Heart right ventricle (tissue), 16 donors: Measurements from ENCODE around the gene PBXIP1. TPM values are rescaled to one million over a fixed set of nuclear protein-coding genes. Genes with fewer than 3 reads are reported as not detected.

Experiments used
- ATAC-seq, 8 donors: fragments of 200-7000 bp; cut with Tn5 transposase; one replicate each; pipeline ENCODE4 v1.9.1; 2020; ENCODE audit warnings: mild to moderate bottlenecking in 8 of 8, moderate library complexity in 8 of 8, moderate number of reproducible peaks in 1 of 8
- DNase-seq, 2 donors: peaks; one replicate each; pipeline ENCODE4 v3.0.0-alpha.2; 2020
- H3K27ac ChIP-seq, 10 donors: fragments of 200-600 bp; sonication (generic) in 2 of 10; one replicate each; pipeline versions ENCODE4 v1.5.0 to v1.8.0; 2020 to 2022; ENCODE audit warnings: mild to moderate bottlenecking in 3 of 10
- H3K27me3 ChIP-seq, 7 donors: fragments of 200-600 bp; one replicate each; pipeline ENCODE4 v1.8.0; 2021 to 2022; ENCODE audit warnings: mild to moderate bottlenecking in 2 of 7
- H3K36me3 ChIP-seq, 9 donors: fragments of 200-600 bp; sonication (generic) in 1 of 9; one replicate each; pipeline versions ENCODE4 v1.5.0 to v1.8.0; 2020 to 2022; ENCODE audit warnings: mild to moderate bottlenecking in 2 of 9
- H3K4me1 ChIP-seq, 9 donors: fragments of 200-600 bp; sonication (generic) in 1 of 9; one replicate each; pipeline versions ENCODE4 v1.5.0 to v1.8.0; 2020 to 2022; ENCODE audit warnings: mild to moderate bottlenecking in 4 of 9
- H3K4me3 ChIP-seq, 10 donors: fragments of 200-600 bp; sonication (generic) in 2 of 10; one replicate each; pipeline versions ENCODE4 v1.5.0 to v1.8.0; 2020 to 2022; ENCODE audit warnings: mild to moderate bottlenecking in 7 of 10, moderate library complexity in 2 of 10
- H3K9me3 ChIP-seq, 11 donors: fragments of 200-600 bp in 10 of 11; sonication (generic) in 2 of 11; one replicate each; pipeline versions ENCODE4 v1.5.0 to v1.8.0; 2013 to 2022; ENCODE audit warnings: mild to moderate bottlenecking in 2 of 11, control low read depth in 1 of 11, moderate library complexity in 1 of 11
- CTCF ChIP-seq, 9 donors: fragments of 200-600 bp; sonication (generic) in 2 of 9; IDR thresholded peaks; one replicate each; pipeline versions ENCODE4 v1.5.0 to v1.8.0; 2021 to 2022; ENCODE audit warnings: antibody characterized with exemption in 9 of 9, mild to moderate bottlenecking in 5 of 9, moderate library complexity in 1 of 9
- WGBS, 2 donors: extraction: QIAGEN DNeasy Blood & Tissue Kit; methylation state at CpG; one replicate each; pipeline ENCODE4 v1.1.7; 2013; ENCODE audit warnings: inconsistent platforms in 1 of 2; 5-methylcytosine and 5-hydroxymethylcytosine counted together
- intact Hi-C, 10 donors: fragments of 100-400 bp; cut with DNase I; formaldehyde crosslinking; loops; one replicate each; pipeline versions ENCODE4 v1.11.1 to v1.14.2; 2022
- polyA plus RNA-seq, 2 donors: library from polyadenylated mRNA; stranded (reverse); fragments of 200-250 nt; gene quantifications; one replicate each; pipeline ENCODE4 v1.2.3, GENCODE V29; 2013
- total RNA-seq, 10 donors: library from RNA; stranded (reverse); fragmentation: NEBNext Ultra II Directional in 3 of 10; extraction: Animal tissue kit (Norgen Biotek cat#: 25700) in 3 of 10; gene quantifications; one replicate each; pipeline versions ENCODE4 v1.2.1 to v1.2.4, GENCODE V29; 2021 to 2023
- donor health status: Arrhythmogenic right ventricular cardiomyopathy.
- donor health status: ischemic (EF 13 %, LVEDD 7.1; RV severe dilation, severe dysfunction).
- donor health status: healthy with polysubstance abuse.
- donor health status: DM: no; HTN: yes; CAD: no.
- donor health status: DM: no; HTN: no; CAD: no.
- donor health status: ischemic (EF 25% LVEDD 6.9; RV normal size, moderate dysfunction).
- donor health status: ischemic (EF 25% LVEDD 5.7; RV mildly dilated, moderate dysfunction).
- donor health status: healthy.
- donor health status: DM: yes; HTN: yes; CAD: no.
- donor health status: Ischemic cardiomyopathy.
- donor health status: ischemic (EF 35%, LVEDD 5.7; RV mildly dilated, moderate dysfunction).
- donor health status: nonischemic (EF 11% LVEDD 7.7; RV severe dilation, severe dysfunction).
- donor health status: DM: yes; HTN: yes; CAD: no.
- donor health status: PGD.
- donor health status: ischemic (EF 29% LVEDD 5.4; RV normal size, mild dysfunction).
- donor health status: nonischemic (EF 23%, LVEDD 6.1; RV moderate dilation, normal function).

Gene PBXIP1
- total and polyA plus RNA-seq, 12 donors, result 25.4 to 75.0 (median 46.0) TPM

DNA sequence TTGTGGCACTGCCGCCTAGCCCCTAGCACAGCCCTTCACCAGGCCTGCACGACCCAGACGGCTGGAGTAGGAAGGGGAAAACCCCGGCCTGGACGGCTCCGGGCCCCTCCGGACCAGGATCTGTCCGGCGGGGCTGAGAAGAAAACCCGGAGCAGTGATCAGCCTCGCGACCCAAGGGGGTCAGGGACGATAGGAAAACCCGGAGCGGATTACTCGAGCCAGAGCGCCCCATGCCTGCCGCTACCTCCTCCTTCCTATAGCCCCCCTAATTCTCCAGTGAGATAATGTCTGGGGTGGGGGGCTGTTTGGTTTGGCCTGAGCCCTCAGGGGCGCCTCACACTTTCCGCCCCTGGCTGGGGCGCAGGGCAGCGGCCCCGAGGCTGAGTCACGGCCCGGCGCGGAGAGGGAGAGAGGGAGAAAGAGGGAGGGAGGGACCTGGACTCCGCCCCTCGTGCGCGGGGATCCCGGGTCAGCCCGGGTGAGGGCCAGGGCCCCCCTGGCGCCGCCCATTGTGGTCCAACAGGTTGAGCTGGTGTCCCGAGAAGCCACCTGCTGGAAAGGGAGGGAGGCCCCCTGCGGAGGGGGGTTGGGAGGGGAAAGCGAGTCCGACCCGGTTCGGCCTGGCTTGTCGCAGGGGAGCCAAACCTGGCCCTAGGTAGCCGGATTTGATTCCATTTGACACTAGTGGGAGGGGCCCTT is 45.0 kb upstream of the PBXIP1 start:
- peak overlapping the region; percentile 50 to 97 (median 91) for H3K4me3 ChIP-seq
- H3K27ac ChIP-seq, result peak overlapping the region; percentile 80 to 98 (median 95)
- TF ChIP-seq CTCF (IDR thresholded peaks at IDR 0.05), result peak in 2 of 9 donors; percentile 7 to 22
- peak; percentile 87 to 90 for DNase-seq
- intact Hi-C loops, result loop anchor here in 5 of 10 donors (1.0 to 10.0 kb wide), 5 partner anchors 16 to 64 kb away; partner anchors contain the start of genes CKS1B (in 3 of the 5), ADAM15 (in 1 of the 5), EFNA4 (in 1 of the 5) and PYGO2 (in 1 of the 5)
- no peaks in the 10 kb centered on the region for H3K36me3 ChIP-seq
- H3K9me3 ChIP-seq, result no peaks in the 10 kb centered on the region
- peak; percentile 59 to 76 (median 64) for ATAC-seq
- H3K27me3 ChIP-seq, result no peaks in the 10 kb centered on the region
- WGBS, 2 donors, result 0% methylated on average over 42 to 43 of the region's 43 CpGs
- H3K4me1 ChIP-seq, result peaks cover 21 to 63% (median 40%) of the 10 kb centered on the region in 9 donors

GRCh38 chr1:155000411-155000725 is 44.5 kb upstream of the PBXIP1 start:
- no peaks in the 10 kb centered on the region for H3K36me3 ChIP-seq
- 0 to 3% methylated on average over 10 to 12 of the region's 13 CpGs for WGBS, 2 donors
- TF ChIP-seq CTCF (IDR thresholded peaks at IDR 0.05), result no peak
- intact Hi-C loops, result loop anchor here in 5 of 10 donors (2.0 to 10.0 kb wide), 4 partner anchors 26 to 64 kb away; partner anchors contain the start of genes CKS1B (in 3 of the 5), ADAM15 (in 1 of the 5), EFNA4 (in 1 of the 5) and PYGO2 (in 1 of the 5)
- peak overlapping the region; percentile 50 to 97 (median 91) for H3K4me3 ChIP-seq
- no peaks in the 10 kb centered on the region for H3K9me3 ChIP-seq
- no peak for DNase-seq
- peak overlapping the region; percentile 80 to 98 (median 95) for H3K27ac ChIP-seq
- no peaks in the 10 kb centered on the region for H3K27me3 ChIP-seq
- peaks cover 19 to 63% (median 35%) of the 10 kb centered on the region in 9 donors for H3K4me1 ChIP-seq
- ATAC-seq, result peak in 1 of 8 donors; percentile 0

- Histone ChIP-seq H3K4me1 (peaks cover 14 to 57% (median 29%) of the 10 kb centered on the region in 9 donors), H3K4me3 (peak overlapping the region; percentile 28 to 97 (median 91)), H3K27me3 (no peaks in the 10 kb centered on the region), H3K36me3 (no peaks in the 10 kb centered on the region), H3K27ac (peak overlapping the region; percentile 80 to 98 (median 95)), H3K9me3 (no peaks in the 10 kb centered on the region)
- DNase-seq (no peak), ATAC-seq (no peak)
- intact Hi-C loops, result loop anchor here in 9 of 10 donors (2.0 to 10.0 kb wide), 5 partner anchors 17 to 65 kb away; partner anchors contain the start of genes PYGO2 (in 7 of the 9), CKS1B (in 3 of the 9), ADAM15 (in 1 of the 9) and EFNA4 (in 1 of the 9)
- TF ChIP-seq CTCF (IDR thresholded peaks at IDR 0.05), result no peak
- 1 to 2% methylated on average over 50 of the region's 50 CpGs for WGBS, 2 donors
These were observed 43.9 kb upstream of the PBXIP1 start for GRCh38 chr1:154999571-155000410.
